ENCODE data around the gene NMRK1. TPM values are rescaled to one million over a fixed set of nuclear protein-coding genes. Genes with fewer than 3 reads are reported as not detected.

Gene NMRK1
- total and polyA plus RNA-seq, 4 donors, result 13.8 to 26.2 (median 14.5) TPM

- H3K4me1 ChIP-seq (ENCODE audit: control insufficient read depth, insufficient read depth, low read length), result peaks cover 20% of the 10 kb centered on the region
- H3K9me3 ChIP-seq (ENCODE audit: control insufficient read depth, insufficient read depth, low read length), result no peaks in the 10 kb centered on the region
- H3K36me3 ChIP-seq (ENCODE audit: control insufficient read depth, insufficient read depth, low read length), result no peaks in the 10 kb centered on the region
- no peaks in the 10 kb centered on the region for H3K27me3 ChIP-seq (ENCODE audit: control insufficient read depth, insufficient read depth, low read length)
- WGBS (ENCODE audit: insufficient coverage), result 2% methylated on average over 11 of the region's 20 CpGs
- peak in 3 of 6 donors; percentile 7 to 44 (median 26) for DNase-seq (ENCODE audit: low read depth in 4 of 6, low spot score in 6 of 6)
- peak overlapping the region; percentile 88 for H3K27ac ChIP-seq (ENCODE audit: low read depth, low read length)
- H3K4me3 ChIP-seq (ENCODE audit: low read depth, low read length), result peak overlapping the region; percentile 93
Observed at GRCh38 chr9:75087289-75087823, 599 bp downstream of the NMRK1 start.

DNA sequence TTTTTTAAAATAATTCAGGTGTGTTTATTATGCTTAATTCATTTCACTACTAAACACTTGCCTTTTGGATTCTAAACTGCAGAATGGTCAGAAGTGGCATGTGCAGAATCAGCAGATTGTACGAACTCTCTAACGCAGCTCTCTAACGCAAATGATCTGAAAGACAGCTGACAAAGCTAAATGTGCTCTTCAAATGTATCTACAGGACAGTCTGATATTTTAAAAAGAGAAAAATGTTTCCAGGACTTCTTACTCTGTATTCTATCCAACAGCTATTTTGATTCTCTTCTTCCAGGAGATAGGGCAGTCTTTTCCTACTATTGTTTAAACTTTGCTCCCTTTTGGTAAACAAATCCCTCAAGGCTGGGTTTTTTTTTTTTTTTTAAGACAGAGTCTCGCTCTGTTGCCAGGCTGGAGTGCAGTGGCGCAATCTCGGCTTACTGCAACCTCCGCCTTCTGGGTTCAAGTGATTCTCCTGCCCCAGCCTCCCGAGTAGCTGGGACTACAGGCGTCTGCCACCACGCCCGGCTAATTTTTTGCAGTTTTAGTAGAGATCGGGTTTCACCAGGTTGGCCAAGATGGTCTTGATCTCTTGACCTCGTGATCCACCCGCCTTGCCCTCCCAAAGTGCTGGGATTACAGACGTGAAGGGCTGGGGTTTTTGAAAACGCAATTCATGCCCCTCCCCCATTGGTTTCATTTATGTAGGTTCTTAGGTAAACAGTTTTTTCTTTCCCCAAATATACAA, 1.2 kb downstream of the NMRK1 start:
- Histone ChIP-seq H3K27ac (ENCODE audit: low read depth, low read length) (peak overlapping the region; percentile 88), H3K4me1 (ENCODE audit: control insufficient read depth, insufficient read depth, low read length) (peaks cover 20% of the 10 kb centered on the region)
- WGBS (ENCODE audit: insufficient coverage), result 95% methylated on average over 4 of the region's 16 CpGs

DNA sequence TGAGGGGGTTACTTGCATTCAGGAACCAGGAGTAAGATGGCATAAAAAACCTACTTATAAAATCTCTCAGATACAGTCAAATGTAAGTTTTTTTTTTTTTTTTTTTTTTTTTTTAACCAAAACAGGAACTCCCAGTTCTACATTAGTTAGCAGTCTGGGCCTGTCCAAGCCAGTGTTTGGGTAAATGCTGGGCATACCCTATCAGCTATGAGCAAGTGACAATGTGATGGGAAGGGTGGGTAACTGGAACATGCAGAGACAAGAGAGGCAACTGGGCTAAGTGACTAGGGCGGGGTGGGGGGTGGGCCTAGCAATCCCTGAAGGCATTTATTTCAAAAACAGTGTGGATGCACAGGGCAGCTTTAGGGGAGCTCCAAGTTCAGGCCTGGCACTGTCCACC, 2.3 kb downstream of the NMRK1 start:
- Histone ChIP-seq H3K4me1 (ENCODE audit: control insufficient read depth, insufficient read depth, low read length) (peaks cover 17% of the 10 kb centered on the region), H3K9me3 (ENCODE audit: control insufficient read depth, insufficient read depth, low read length) (no peaks in the 10 kb centered on the region), H3K36me3 (ENCODE audit: control insufficient read depth, insufficient read depth, low read length) (no peaks in the 10 kb centered on the region), H3K27ac (ENCODE audit: low read depth, low read length) (no peak overlapping the region), H3K27me3 (ENCODE audit: control insufficient read depth, insufficient read depth, low read length) (no peaks in the 10 kb centered on the region), H3K4me3 (ENCODE audit: low read depth, low read length) (no peak overlapping the region)
- no peak for DNase-seq (ENCODE audit: low read depth in 4 of 6, low spot score in 6 of 6)
- WGBS (ENCODE audit: insufficient coverage), result 100% methylated on average over 1 of the region's 1 CpG

More for the DNA sequence above, 1.2 kb downstream of the NMRK1 start:
- no peaks in the 10 kb centered on the region for H3K9me3 ChIP-seq (ENCODE audit: control insufficient read depth, insufficient read depth, low read length)
- H3K27me3 ChIP-seq (ENCODE audit: control insufficient read depth, insufficient read depth, low read length), result no peaks in the 10 kb centered on the region
- peak overlapping the region; percentile 93 for H3K4me3 ChIP-seq (ENCODE audit: low read depth, low read length)
- DNase-seq (ENCODE audit: low read depth in 4 of 6, low spot score in 6 of 6), result peak in 1 of 6 donors; percentile 8
- no peaks in the 10 kb centered on the region for H3K36me3 ChIP-seq (ENCODE audit: control insufficient read depth, insufficient read depth, low read length)

DNA sequence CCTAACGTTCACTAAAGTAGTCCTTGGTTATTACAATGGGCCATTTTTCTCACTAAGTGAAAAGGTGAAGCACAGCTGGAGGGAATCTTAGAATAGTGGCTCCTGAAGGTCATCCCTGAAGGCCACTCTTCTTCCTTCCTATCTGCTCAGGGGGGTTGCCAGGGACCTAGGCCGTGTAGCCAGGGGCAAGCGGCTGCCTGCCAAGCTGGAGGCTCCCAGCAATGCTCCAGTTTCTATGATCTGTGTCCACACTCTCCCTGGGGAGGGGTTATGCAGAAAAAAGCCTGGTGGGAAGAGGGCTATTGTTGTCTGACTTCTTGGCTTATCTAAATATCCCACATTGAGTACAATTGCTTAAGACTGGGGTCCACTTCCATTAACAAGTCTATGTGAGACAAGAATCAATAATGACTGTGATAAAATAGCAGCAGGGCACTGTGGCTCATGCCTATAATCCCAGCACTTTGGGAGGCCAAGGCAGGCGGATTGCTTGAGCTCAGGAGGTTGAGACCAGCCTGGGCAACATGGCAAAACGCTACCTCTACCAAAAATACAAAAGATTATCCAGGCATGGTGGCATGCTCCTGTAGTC, 3.8 kb downstream of the NMRK1 start:
- Histone ChIP-seq H3K27me3 (ENCODE audit: control insufficient read depth, insufficient read depth, low read length) (no peaks in the 10 kb centered on the region), H3K36me3 (ENCODE audit: control insufficient read depth, insufficient read depth, low read length) (no peaks in the 10 kb centered on the region), H3K4me1 (ENCODE audit: control insufficient read depth, insufficient read depth, low read length) (peaks cover 17% of the 10 kb centered on the region), H3K27ac (ENCODE audit: low read depth, low read length) (no peak overlapping the region), H3K4me3 (ENCODE audit: low read depth, low read length) (no peak overlapping the region), H3K9me3 (ENCODE audit: control insufficient read depth, insufficient read depth, low read length) (no peaks in the 10 kb centered on the region)
- no peak for DNase-seq (ENCODE audit: low read depth in 4 of 6, low spot score in 6 of 6)
- WGBS (ENCODE audit: insufficient coverage), result no CpG with 5 or more reads among the region's 5 CpGs

DNA sequence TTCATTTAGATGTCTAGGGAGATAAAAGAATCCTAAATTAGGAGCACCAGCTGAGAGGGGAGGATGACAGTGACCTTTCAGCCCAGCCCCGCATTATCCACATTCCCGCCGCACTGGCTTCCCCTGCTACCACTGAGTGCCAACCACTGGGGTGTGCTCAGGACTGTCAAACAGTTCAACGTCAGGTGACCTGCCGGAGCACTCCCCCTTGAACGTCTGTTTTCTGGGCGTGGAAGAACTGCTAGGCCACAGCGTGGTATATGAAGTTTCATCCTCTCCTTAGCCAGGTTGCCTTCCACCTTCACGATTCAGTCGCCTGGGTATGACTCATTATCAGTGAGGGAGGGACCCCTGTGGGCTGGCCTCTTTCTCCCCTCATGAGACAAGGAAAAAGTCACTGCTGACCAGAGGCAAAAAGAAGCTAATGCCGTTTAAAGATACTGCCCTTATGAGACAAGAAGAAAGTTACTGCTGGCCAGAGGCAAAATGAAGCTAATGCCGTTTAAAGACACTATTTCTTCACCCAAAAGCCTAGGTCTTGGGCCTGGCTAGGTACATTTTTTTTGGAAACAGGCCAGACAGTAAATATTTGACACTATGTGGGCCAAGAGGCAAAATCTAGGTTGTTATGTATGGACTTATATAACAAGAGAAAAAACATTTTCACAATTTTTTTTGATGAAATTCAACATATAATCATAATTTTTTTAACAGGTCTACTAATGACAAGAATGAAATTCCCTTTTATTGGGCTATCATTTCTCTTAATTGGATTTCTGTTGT, 4.6 kb downstream of the NMRK1 start:
- Histone ChIP-seq H3K27me3 (ENCODE audit: control insufficient read depth, insufficient read depth, low read length) (no peaks in the 10 kb centered on the region), H3K4me1 (ENCODE audit: control insufficient read depth, insufficient read depth, low read length) (peaks cover 17% of the 10 kb centered on the region), H3K9me3 (ENCODE audit: control insufficient read depth, insufficient read depth, low read length) (no peaks in the 10 kb centered on the region), H3K4me3 (ENCODE audit: low read depth, low read length) (no peak overlapping the region), H3K27ac (ENCODE audit: low read depth, low read length) (no peak overlapping the region), H3K36me3 (ENCODE audit: control insufficient read depth, insufficient read depth, low read length) (no peaks in the 10 kb centered on the region)
- WGBS (ENCODE audit: insufficient coverage), result 65% methylated on average over 10 of the region's 12 CpGs
- no peak for DNase-seq (ENCODE audit: low read depth in 4 of 6, low spot score in 6 of 6)

GRCh38 chr9:75081632-75082031, 6.3 kb downstream of the NMRK1 start:
- DNase-seq (ENCODE audit: low read depth in 4 of 6, low spot score in 6 of 6), result no peak
- WGBS (ENCODE audit: insufficient coverage), result no CpG with 5 or more reads among the region's 2 CpGs
- no peaks in the 10 kb centered on the region for H3K27me3 ChIP-seq (ENCODE audit: control insufficient read depth, insufficient read depth, low read length)
- H3K36me3 ChIP-seq (ENCODE audit: control insufficient read depth, insufficient read depth, low read length), result no peaks in the 10 kb centered on the region
- H3K27ac ChIP-seq (ENCODE audit: low read depth, low read length), result no peak overlapping the region
- no peaks in the 10 kb centered on the region for H3K9me3 ChIP-seq (ENCODE audit: control insufficient read depth, insufficient read depth, low read length)
- H3K4me1 ChIP-seq (ENCODE audit: control insufficient read depth, insufficient read depth, low read length), result peaks cover 6% of the 10 kb centered on the region
- H3K4me3 ChIP-seq (ENCODE audit: low read depth, low read length), result no peak overlapping the region

DNA sequence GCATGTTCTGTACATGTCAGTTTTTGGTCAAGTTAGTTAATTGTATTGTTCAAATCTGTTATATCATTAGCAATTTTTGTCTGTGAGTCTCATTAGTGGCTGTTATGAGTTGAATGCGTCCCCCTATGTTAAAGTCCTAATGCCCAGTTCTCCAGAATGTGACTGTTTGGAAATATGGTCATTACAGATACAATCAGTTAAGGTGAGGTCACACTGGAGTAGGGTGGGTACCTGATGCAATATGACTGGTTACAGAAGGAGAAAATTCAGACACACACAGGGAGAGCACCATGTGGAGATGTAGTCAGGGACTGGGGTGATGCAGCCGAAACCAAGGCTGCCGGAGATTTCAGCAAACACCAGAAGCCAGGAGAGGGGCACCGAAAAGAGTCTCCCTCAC, 15.1 kb downstream of the NMRK1 start:
- Histone ChIP-seq H3K9me3 (ENCODE audit: control insufficient read depth, insufficient read depth, low read length) (no peaks in the 10 kb centered on the region), H3K27ac (ENCODE audit: low read depth, low read length) (no peak overlapping the region), H3K4me1 (ENCODE audit: control insufficient read depth, insufficient read depth, low read length) (no peaks in the 10 kb centered on the region), H3K36me3 (ENCODE audit: control insufficient read depth, insufficient read depth, low read length) (no peaks in the 10 kb centered on the region), H3K27me3 (ENCODE audit: control insufficient read depth, insufficient read depth, low read length) (no peaks in the 10 kb centered on the region), H3K4me3 (ENCODE audit: low read depth, low read length) (no peak overlapping the region)
- 100% methylated on average over 3 of the region's 4 CpGs for WGBS (ENCODE audit: insufficient coverage)
- no peak for DNase-seq (ENCODE audit: low read depth in 4 of 6, low spot score in 6 of 6)

DNA sequence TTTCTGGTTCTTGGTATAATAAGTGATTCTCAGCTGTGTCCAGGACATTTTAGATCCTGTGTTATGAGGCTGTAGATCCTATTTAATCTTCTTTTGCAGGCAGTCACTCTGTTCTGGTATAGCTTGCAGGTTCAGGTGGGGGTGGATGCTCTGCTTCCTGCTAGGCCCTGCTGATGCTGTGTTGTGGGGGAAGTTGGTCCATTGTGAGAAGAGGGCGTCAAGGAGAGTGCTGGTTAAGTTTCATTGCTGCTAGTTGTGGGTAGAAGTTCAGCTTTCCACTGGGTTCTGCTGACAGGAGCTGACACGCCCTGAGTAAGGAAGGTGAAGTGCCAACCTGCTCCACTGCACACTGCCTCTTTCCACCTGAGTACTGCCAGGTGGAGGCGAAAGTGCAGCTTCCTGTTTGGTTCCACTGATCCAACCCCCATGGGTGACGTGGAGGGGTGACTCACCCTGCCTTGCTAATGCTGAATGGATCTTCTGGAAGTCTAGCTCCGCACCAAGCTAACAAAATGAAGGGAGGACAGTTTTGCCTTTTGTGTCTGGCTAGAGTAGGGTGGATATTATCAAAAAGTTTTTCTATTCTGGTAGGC, 16.3 kb downstream of the NMRK1 start:
- WGBS (ENCODE audit: insufficient coverage), result 88% methylated on average over 4 of the region's 5 CpGs
- Histone ChIP-seq H3K9me3 (ENCODE audit: control insufficient read depth, insufficient read depth, low read length) (no peaks in the 10 kb centered on the region), H3K36me3 (ENCODE audit: control insufficient read depth, insufficient read depth, low read length) (no peaks in the 10 kb centered on the region), H3K4me1 (ENCODE audit: control insufficient read depth, insufficient read depth, low read length) (no peaks in the 10 kb centered on the region), H3K27ac (ENCODE audit: low read depth, low read length) (no peak overlapping the region), H3K27me3 (ENCODE audit: control insufficient read depth, insufficient read depth, low read length) (no peaks in the 10 kb centered on the region), H3K4me3 (ENCODE audit: low read depth, low read length) (no peak overlapping the region)
- DNase-seq (ENCODE audit: low read depth in 4 of 6, low spot score in 6 of 6), result no peak

DNA sequence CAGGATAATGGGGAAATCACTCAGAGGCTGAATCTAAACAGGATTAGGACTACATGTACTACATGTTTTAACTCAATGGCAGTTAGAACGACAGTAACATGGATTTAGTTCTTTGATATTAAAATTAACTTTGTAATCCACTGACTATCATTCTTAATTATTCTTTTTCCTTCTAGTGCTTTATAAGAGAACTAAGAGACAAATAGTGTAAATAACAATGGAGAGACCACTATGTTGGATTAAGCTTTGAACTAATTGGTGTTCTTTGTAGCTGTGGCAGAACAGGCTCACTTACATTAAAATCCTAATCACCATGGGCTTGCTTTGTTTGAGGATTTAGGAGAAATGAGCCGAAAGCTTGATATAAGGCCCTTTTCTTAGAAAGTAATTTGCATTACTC, 18.8 kb downstream of the NMRK1 start:
- H3K9me3 ChIP-seq (ENCODE audit: control insufficient read depth, insufficient read depth, low read length), result no peaks in the 10 kb centered on the region
- no peaks in the 10 kb centered on the region for H3K4me1 ChIP-seq (ENCODE audit: control insufficient read depth, insufficient read depth, low read length)
- H3K27ac ChIP-seq (ENCODE audit: low read depth, low read length), result no peak overlapping the region
- H3K27me3 ChIP-seq (ENCODE audit: control insufficient read depth, insufficient read depth, low read length), result no peaks in the 10 kb centered on the region
- H3K36me3 ChIP-seq (ENCODE audit: control insufficient read depth, insufficient read depth, low read length), result no peaks in the 10 kb centered on the region
- WGBS (ENCODE audit: insufficient coverage), result no CpG with 5 or more reads among the region's 2 CpGs
- no peak overlapping the region for H3K4me3 ChIP-seq (ENCODE audit: low read depth, low read length)
- peak in 1 of 6 donors; percentile 20 for DNase-seq (ENCODE audit: low read depth in 4 of 6, low spot score in 6 of 6)

Data from spinal cord (tissue), 10 donors.